Heart left ventricle (tissue), 16 donors: ENCODE data around the gene DNAJB7. TPM values are rescaled to one million over a fixed set of nuclear protein-coding genes. Genes with fewer than 3 reads are reported as not detected.
"Not testable (repeated sequence)": the region's sequence is repeated elsewhere in the genome, so short reads cannot be mapped to it uniquely, and the experiment has no call there.

ENCODE experiments used
- ATAC-seq, 4 donors: fragments of 200-7000 bp; cut with Tn5 transposase; one replicate each; pipeline ENCODE4 v1.9.1; 2020 to 2022; ENCODE audit warnings: moderate library complexity in 4 of 4, mild to moderate bottlenecking in 3 of 4, moderate number of reproducible peaks in 1 of 4
- DNase-seq, 5 donors: peaks; one replicate each; pipeline ENCODE4 v3.0.0-alpha.2; 2020
- H3K27ac ChIP-seq, 12 donors: fragments of 200-600 bp; sonication (generic) in 4 of 12; one replicate each; pipeline versions ENCODE4 v1.5.0 to v1.8.0; 2016 to 2022; ENCODE audit warnings: mild to moderate bottlenecking in 2 of 12
- H3K27me3 ChIP-seq, 9 donors: fragments of 200-600 bp; sonication (generic) in 2 of 9; one replicate each; pipeline versions ENCODE4 v1.5.1 to v1.8.0; 2016 to 2022; ENCODE audit warnings: mild to moderate bottlenecking in 3 of 9
- H3K36me3 ChIP-seq, 9 donors: fragments of 200-600 bp; sonication (generic) in 2 of 9; one replicate each; pipeline versions ENCODE4 v1.5.0 to v1.8.0; 2018 to 2022; ENCODE audit warnings: mild to moderate bottlenecking in 2 of 9
- H3K4me1 ChIP-seq, 12 donors: fragments of 200-600 bp; sonication (generic) in 4 of 12; one replicate each; pipeline versions ENCODE4 v1.5.0 to v1.8.0; 2016 to 2022; ENCODE audit warnings: mild to moderate bottlenecking in 3 of 12
- H3K4me3 ChIP-seq, 12 donors: fragments of 200-600 bp; sonication (generic) in 4 of 12; one replicate each; pipeline versions ENCODE4 v1.5.0 to v1.8.0; 2017 to 2022; ENCODE audit warnings: mild to moderate bottlenecking in 9 of 12, moderate library complexity in 4 of 12
- H3K9me3 ChIP-seq, 12 donors: fragments of 200-600 bp; sonication (generic) in 4 of 12; one replicate each; pipeline versions ENCODE4 v1.5.0 to v1.8.0; 2016 to 2022; ENCODE audit warnings: mild to moderate bottlenecking in 1 of 12
- CTCF ChIP-seq, 12 donors: fragments of 200-600 bp; sonication (generic) in 4 of 12; IDR thresholded peaks; one replicate each; pipeline versions ENCODE4 v1.5.0 to v1.8.0; 2018 to 2022; ENCODE audit warnings: antibody characterized with exemption in 12 of 12, mild to moderate bottlenecking in 5 of 12
- POLR2A ChIP-seq, 2 donors: fragments of 450-650 bp; IDR thresholded peaks; one replicate each; pipeline ENCODE4 v1.6.1; 2017; ENCODE audit warnings: antibody characterized with exemption in 2 of 2, mild to moderate bottlenecking in 2 of 2, moderate library complexity in 2 of 2
- WGBS, 4 donors: extraction: QIAGEN DNeasy Blood & Tissue Kit in 2 of 4; methylation state at CpG; one replicate each; pipeline versions ENCODE4 v1.1.5 to v1.1.7; 2013 to 2018; 5-methylcytosine and 5-hydroxymethylcytosine counted together
- intact Hi-C, 10 donors: fragments of 100-400 bp; cut with DNase I; formaldehyde crosslinking; loops; one replicate each; pipeline versions ENCODE4 v1.11.1 to v1.14.2; 2022
- polyA plus RNA-seq, 2 donors: library from polyadenylated mRNA; stranded (reverse); fragments of 200-250 nt; gene quantifications; one replicate each; pipeline ENCODE4 v1.2.3, GENCODE V29; 2013
- total RNA-seq, 9 donors: library from RNA; depleted of rRNA in 2 of 9; stranded (reverse); fragments of >200 nt in 2 of 9; fragmentation: NEBNext Ultra II Directional in 3 of 9; extraction: Animal tissue kit (Norgen Biotek cat#: 25700) in 3 of 9; gene quantifications; one replicate each; pipeline versions ENCODE4 v1.1.0 to v1.2.4, GENCODE V29; 2016 to 2023
- donor health status: ischemic (EF 13 %, LVEDD 7.1; RV severe dilation, severe dysfunction).
- donor health status: healthy with polysubstance abuse.
- donor health status: DM: no; HTN: yes; CAD: no.
- donor health status: DM: no; HTN: no; CAD: no.
- donor health status: ischemic (EF 25% LVEDD 6.9; RV normal size, moderate dysfunction).
- donor health status: ischemic (EF 25% LVEDD 5.7; RV mildly dilated, moderate dysfunction).
- donor health status: healthy.
- donor health status: DM: yes; HTN: yes; CAD: no.
- donor health status: ischemic (EF 35%, LVEDD 5.7; RV mildly dilated, moderate dysfunction).
- donor health status: nonischemic (EF 11% LVEDD 7.7; RV severe dilation, severe dysfunction).
- donor health status: DM: yes; HTN: yes; CAD: no.
- donor health status: PGD.
- donor health status: ischemic (EF 29% LVEDD 5.4; RV normal size, mild dysfunction).
- donor health status: nonischemic (EF 23%, LVEDD 6.1; RV moderate dilation, normal function).

Gene DNAJB7
- total and polyA plus RNA-seq, 11 donors = not detected

GRCh38 chr22:40853333-40853732 lies 8.6 kb downstream of the DNAJB7 start:
- DNase-seq (no peak), ATAC-seq (no peak)
- Histone ChIP-seq H3K36me3 (peaks cover 0 to 32% (median 24%) of the 10 kb centered on the region in 9 donors), H3K4me1 (peaks cover 4 to 63% (median 44%) of the 10 kb centered on the region in 12 donors), H3K27ac (no peak overlapping the region), H3K9me3 (no peaks in the 10 kb centered on the region), H3K27me3 (no peaks in the 10 kb centered on the region), H3K4me3 (peak overlapping the region in 3 of 12 donors; percentile 0 to 4 (median 3))
- TF ChIP-seq CTCF (IDR thresholded peaks at IDR 0.05) = no peak
- intact Hi-C loops = loop anchor here in 1 of 10 donors (5.0 kb wide), 1 partner anchor 36 kb away; the partner anchor contains the start of gene SLC25A17
- 44 to 75% (median 51%) methylated on average over 1 of the region's 1 CpG for WGBS, 4 donors

- H3K4me1 ChIP-seq, intact Hi-C loops, H3K27me3 ChIP-seq, DNase-seq, H3K4me3 ChIP-seq, H3K27ac ChIP-seq, H3K9me3 ChIP-seq, ATAC-seq: not testable (repeated sequence)
- H3K36me3 ChIP-seq = peaks cover 0 to 100% (median 100%) of the 10 kb centered on the region in 9 donors
- 88 to 97% (median 94%) methylated on average over 11 of the region's 11 CpGs for WGBS, 4 donors
These were observed 16.1 kb downstream of the DNAJB7 start for GRCh38 chr22:40845816-40846215.

- Histone ChIP-seq H3K27ac (no peak overlapping the region), H3K4me1 (no peaks in the 10 kb centered on the region), H3K4me3 (no peak overlapping the region), H3K36me3 (peaks cover 0 to 100% (median 100%) of the 10 kb centered on the region in 9 donors), H3K27me3 (no peaks in the 10 kb centered on the region), H3K9me3 (no peaks in the 10 kb centered on the region)
- ATAC-seq = no peak
- no peak for DNase-seq
- intact Hi-C loops = no loop called here
- TF ChIP-seq POLR2A (IDR thresholded peaks at IDR 0.05) (no peak), CTCF (IDR thresholded peaks at IDR 0.05) (no peak)
- 89 to 96% (median 92%) methylated on average over 3 of the region's 3 CpGs for WGBS, 4 donors
These were observed 17.0 kb downstream of the DNAJB7 start for GRCh38 chr22:40844951-40845350.

- H3K27ac ChIP-seq = no peak overlapping the region
- intact Hi-C loops = loop anchor here in 1 of 10 donors (10.0 kb wide), 1 partner anchor 326 kb away; no protein-coding TSS in a partner anchor
- no peaks in the 10 kb centered on the region for H3K9me3 ChIP-seq
- ATAC-seq = no peak
- H3K4me1 ChIP-seq = no peaks in the 10 kb centered on the region
- H3K4me3 ChIP-seq = no peak overlapping the region
- TF ChIP-seq POLR2A (IDR thresholded peaks at IDR 0.05) (no peak), CTCF (IDR thresholded peaks at IDR 0.05) (no peak)
- DNase-seq = no peak
- WGBS, 4 donors = 73 to 85% (median 83%) methylated on average over 3 of the region's 3 CpGs
- H3K27me3 ChIP-seq = no peaks in the 10 kb centered on the region
- H3K36me3 ChIP-seq = peaks cover 0 to 100% (median 98%) of the 10 kb centered on the region in 9 donors
These were observed 23.4 kb downstream of the DNAJB7 start for GRCh38 chr22:40838486-40838885.

GRCh38 chr22:40834619-40835018 lies 27.3 kb downstream of the DNAJB7 start:
- intact Hi-C loops = loop anchor here in 1 of 10 donors (10.0 kb wide), 1 partner anchor 330 kb away; no protein-coding TSS in a partner anchor
- Histone ChIP-seq H3K4me3 (no peak overlapping the region), H3K4me1 (no peaks in the 10 kb centered on the region), H3K36me3 (peaks cover 0 to 100% (median 98%) of the 10 kb centered on the region in 9 donors), H3K27me3 (no peaks in the 10 kb centered on the region), H3K9me3 (no peaks in the 10 kb centered on the region), H3K27ac (no peak overlapping the region)
- no peak for ATAC-seq
- DNase-seq = no peak
- no peak for TF ChIP-seq POLR2A (IDR thresholded peaks at IDR 0.05)
- TF ChIP-seq CTCF (IDR thresholded peaks at IDR 0.05) = no peak
- 93 to 96% (median 96%) methylated on average over 3 of the region's 3 CpGs for WGBS, 4 donors
